Loucy (cell line): ENCODE data around the gene AHNAK2.

Experiments
- EZH2phosphoT487 ChIP-seq: fragments of 200-600 bp; IDR thresholded peaks from 2 replicates; pipeline ENCODE4 v1.6.1; 2018; ENCODE audit warnings: antibody characterized with exemption, mild to moderate bottlenecking, moderate library complexity, borderline replicate concordance
- TF ChIP-seq, protein P1 (sequence below): fragments of 200-600 bp; sonication (generic); conservative IDR thresholded peaks from 2 replicates; pipeline ENCODE4 v1.5.1; 2014; ENCODE audit warnings: mild to moderate bottlenecking, antibody characterized with exemption, low read length

- TF ChIP-seq, protein P1, sequence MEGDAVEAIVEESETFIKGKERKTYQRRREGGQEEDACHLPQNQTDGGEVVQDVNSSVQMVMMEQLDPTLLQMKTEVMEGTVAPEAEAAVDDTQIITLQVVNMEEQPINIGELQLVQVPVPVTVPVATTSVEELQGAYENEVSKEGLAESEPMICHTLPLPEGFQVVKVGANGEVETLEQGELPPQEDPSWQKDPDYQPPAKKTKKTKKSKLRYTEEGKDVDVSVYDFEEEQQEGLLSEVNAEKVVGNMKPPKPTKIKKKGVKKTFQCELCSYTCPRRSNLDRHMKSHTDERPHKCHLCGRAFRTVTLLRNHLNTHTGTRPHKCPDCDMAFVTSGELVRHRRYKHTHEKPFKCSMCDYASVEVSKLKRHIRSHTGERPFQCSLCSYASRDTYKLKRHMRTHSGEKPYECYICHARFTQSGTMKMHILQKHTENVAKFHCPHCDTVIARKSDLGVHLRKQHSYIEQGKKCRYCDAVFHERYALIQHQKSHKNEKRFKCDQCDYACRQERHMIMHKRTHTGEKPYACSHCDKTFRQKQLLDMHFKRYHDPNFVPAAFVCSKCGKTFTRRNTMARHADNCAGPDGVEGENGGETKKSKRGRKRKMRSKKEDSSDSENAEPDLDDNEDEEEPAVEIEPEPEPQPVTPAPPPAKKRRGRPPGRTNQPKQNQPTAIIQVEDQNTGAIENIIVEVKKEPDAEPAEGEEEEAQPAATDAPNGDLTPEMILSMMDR: no peak
- TF ChIP-seq EZH2phosphoT487: no peak
Measured at GRCh38 chr14:105010106-105010505, 31.9 kb upstream of the AHNAK2 start.
